ENCODE data around the gene SH2D6. TPM values are rescaled to one million over a fixed set of nuclear protein-coding genes. Genes with fewer than 3 reads are reported as not detected.

Gene SH2D6
- total and polyA plus RNA-seq, 2 donors (not counting 1 experiment from before 2014, with no cell fraction given), result 0.27 to 1.6 TPM

DNA sequence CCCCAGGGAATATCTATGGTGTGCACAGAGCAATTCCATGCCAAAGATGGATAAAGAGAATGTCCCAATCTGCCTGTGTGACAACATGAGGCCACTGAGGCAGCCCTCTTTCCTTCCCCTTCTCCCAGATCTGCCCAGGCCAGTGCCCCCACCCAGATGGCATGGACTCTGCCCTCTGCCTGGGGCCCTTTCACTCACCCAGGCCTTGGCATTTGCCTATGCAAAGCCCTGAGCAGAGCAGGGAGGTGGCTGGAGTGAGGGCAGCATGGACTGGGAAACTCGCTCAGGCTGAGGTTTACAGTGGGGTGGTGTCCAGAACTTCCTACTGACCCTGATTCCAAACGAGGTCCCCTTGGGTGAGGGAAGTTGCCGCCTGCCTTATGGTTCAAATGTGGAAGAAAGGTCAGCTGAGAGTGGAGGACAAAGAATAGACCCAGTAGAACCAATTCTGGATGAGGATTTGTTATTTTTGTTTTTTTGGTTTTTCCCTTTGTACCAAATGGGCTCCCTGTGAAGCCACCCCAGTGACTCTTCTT, 8.9 kb downstream of the SH2D6 start:
- CTCF ChIA-PET, result interaction anchor here (1.2 kb wide), 1 partner anchor 125 kb away, joined by 3 read pairs; no protein-coding TSS in a partner anchor

DNA sequence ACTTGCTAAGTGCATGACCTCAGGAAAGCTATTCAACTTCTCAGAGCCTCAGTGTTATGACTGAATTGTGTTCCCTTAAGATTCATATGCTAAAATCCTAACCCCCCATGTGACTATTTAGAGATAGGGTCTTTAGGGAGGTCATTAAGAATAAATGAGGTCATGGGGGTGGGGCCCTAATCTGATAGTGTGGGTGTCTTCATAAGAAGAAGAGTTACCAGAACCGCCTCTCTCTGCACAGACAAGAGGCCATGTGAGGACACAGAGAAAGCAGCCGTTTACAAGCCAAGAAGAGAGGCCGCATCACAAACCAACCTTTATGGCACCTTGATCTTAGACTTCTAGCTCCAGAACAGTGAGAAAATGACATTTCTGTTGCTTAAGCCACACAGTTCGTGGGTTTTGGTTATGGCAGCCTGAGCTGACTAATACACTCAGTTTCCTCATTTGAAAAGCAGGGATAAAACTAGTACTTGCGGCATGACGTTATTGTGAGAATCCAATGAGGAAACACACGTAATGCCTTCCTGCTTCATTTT, 9.9 kb downstream of the SH2D6 start:
- no peaks in the 10 kb centered on the region for H3K79me2 ChIP-seq (ENCODE audit: control insufficient read depth, insufficient read depth, low read length)
- H3K27ac Mint-ChIP-seq, result no peak overlapping the region
- H2AFZ ChIP-seq (ENCODE audit: insufficient read depth, low read depth, low read length, poor library complexity, severe bottlenecking), result no peak overlapping the region
- DNase-seq (no peak), ATAC-seq (ENCODE audit: low read depth) (no peak)
- 82% methylated on average over 6 of the region's 7 CpGs for WGBS (ENCODE audit: insufficient coverage)
- no peaks in the 10 kb centered on the region for H3K9me3 Mint-ChIP-seq (ENCODE audit: insufficient read depth)
- H3K4me2 ChIP-seq (replicated peaks; ENCODE audit: low read depth, low read length, poor library complexity, severe bottlenecking), result no peak overlapping the region
- H3K27me3 Mint-ChIP-seq, result no peaks in the 10 kb centered on the region
- no peaks in the 10 kb centered on the region for H3K27me3 ChIP-seq (replicated peaks in 1 of 4; ENCODE audit: control extremely low read depth in 1 of 4, control insufficient read depth in 3 of 4, insufficient read depth in 4 of 4, low read length in 3 of 4)
- H3K4me1 ChIP-seq (ENCODE audit: control insufficient read depth in 2 of 2, insufficient read depth in 2 of 2, low read length in 2 of 2), result no peaks in the 10 kb centered on the region
- no peak overlapping the region for H3K4me3 ChIP-seq (ENCODE audit: control extremely low read depth in 1 of 5, extremely low read depth in 1 of 5, insufficient read depth in 1 of 5, low read depth in 2 of 5, low read length in 4 of 5)
- no peak for TF ChIP-seq EZH2 (IDR thresholded peaks at IDR 0.05; ENCODE audit: borderline replicate concordance, insufficient read depth, low read depth, low read length, poor library complexity, severe bottlenecking)
- TF ChIP-seq, protein P1, sequence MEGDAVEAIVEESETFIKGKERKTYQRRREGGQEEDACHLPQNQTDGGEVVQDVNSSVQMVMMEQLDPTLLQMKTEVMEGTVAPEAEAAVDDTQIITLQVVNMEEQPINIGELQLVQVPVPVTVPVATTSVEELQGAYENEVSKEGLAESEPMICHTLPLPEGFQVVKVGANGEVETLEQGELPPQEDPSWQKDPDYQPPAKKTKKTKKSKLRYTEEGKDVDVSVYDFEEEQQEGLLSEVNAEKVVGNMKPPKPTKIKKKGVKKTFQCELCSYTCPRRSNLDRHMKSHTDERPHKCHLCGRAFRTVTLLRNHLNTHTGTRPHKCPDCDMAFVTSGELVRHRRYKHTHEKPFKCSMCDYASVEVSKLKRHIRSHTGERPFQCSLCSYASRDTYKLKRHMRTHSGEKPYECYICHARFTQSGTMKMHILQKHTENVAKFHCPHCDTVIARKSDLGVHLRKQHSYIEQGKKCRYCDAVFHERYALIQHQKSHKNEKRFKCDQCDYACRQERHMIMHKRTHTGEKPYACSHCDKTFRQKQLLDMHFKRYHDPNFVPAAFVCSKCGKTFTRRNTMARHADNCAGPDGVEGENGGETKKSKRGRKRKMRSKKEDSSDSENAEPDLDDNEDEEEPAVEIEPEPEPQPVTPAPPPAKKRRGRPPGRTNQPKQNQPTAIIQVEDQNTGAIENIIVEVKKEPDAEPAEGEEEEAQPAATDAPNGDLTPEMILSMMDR (IDR thresholded peaks at IDR 0.05), result no peak
- H3K27ac ChIP-seq (ENCODE audit: low read length in 2 of 2), result no peak overlapping the region
- H3K9ac ChIP-seq (ENCODE audit: low read length), result no peak overlapping the region
- H3K4me1 Mint-ChIP-seq, result no peaks in the 10 kb centered on the region
- H4K20me1 ChIP-seq (ENCODE audit: control insufficient read depth, insufficient read depth, low read length, poor library complexity, severe bottlenecking), result no peaks in the 10 kb centered on the region
- POLR2A ChIA-PET, result interaction anchor here (1.4 kb wide), 1 partner anchor 9 kb away, joined by 4 read pairs; no protein-coding TSS in a partner anchor
- H3K9me3 ChIP-seq (ENCODE audit: control extremely low read depth in 1 of 3, control insufficient read depth in 2 of 3, insufficient read depth in 1 of 3, low read length in 2 of 3), result no peaks in the 10 kb centered on the region
- H3K4me3 Mint-ChIP-seq, result no peak overlapping the region
- H3K36me3 ChIP-seq (replicated peaks in 1 of 2; ENCODE audit: control extremely low read depth in 1 of 2, control insufficient read depth in 1 of 2, extremely low read depth in 1 of 2, insufficient read depth in 2 of 2, low read length in 1 of 2), result no peaks in the 10 kb centered on the region
- intact Hi-C loops (cut with micrococcal nuclease), result no loop called here
- CTCF ChIA-PET, result interaction anchor here (0.6 to 1.3 kb wide), 3 partner anchors 86 to 124 kb away, joined by 3 to 5 read pairs (median 3); no protein-coding TSS in a partner anchor

More for the DNA sequence above, 8.9 kb downstream of the SH2D6 start:
- ATAC-seq (ENCODE audit: low read depth) (no peak), DNase-seq (no peak)
- Histone ChIP-seq H3K36me3 (replicated peaks in 1 of 2; ENCODE audit: control extremely low read depth in 1 of 2, control insufficient read depth in 1 of 2, extremely low read depth in 1 of 2, insufficient read depth in 2 of 2, low read length in 1 of 2) (no peaks in the 10 kb centered on the region), H3K4me3 (ENCODE audit: control extremely low read depth in 1 of 5, extremely low read depth in 1 of 5, insufficient read depth in 1 of 5, low read depth in 2 of 5, low read length in 4 of 5) (no peak overlapping the region), H3K4me1 (ENCODE audit: control insufficient read depth in 2 of 2, insufficient read depth in 2 of 2, low read length in 2 of 2) (no peaks in the 10 kb centered on the region), H3K79me2 (ENCODE audit: control insufficient read depth, insufficient read depth, low read length) (no peaks in the 10 kb centered on the region), H3K27me3 (replicated peaks in 1 of 4; ENCODE audit: control extremely low read depth in 1 of 4, control insufficient read depth in 3 of 4, insufficient read depth in 4 of 4, low read length in 3 of 4) (no peaks in the 10 kb centered on the region), H4K20me1 (ENCODE audit: control insufficient read depth, insufficient read depth, low read length, poor library complexity, severe bottlenecking) (no peaks in the 10 kb centered on the region), H2AFZ (ENCODE audit: insufficient read depth, low read depth, low read length, poor library complexity, severe bottlenecking) (no peak overlapping the region), H3K4me2 (replicated peaks; ENCODE audit: low read depth, low read length, poor library complexity, severe bottlenecking) (no peak overlapping the region), H3K27ac (ENCODE audit: low read length in 2 of 2) (no peak overlapping the region), H3K9me3 (ENCODE audit: control extremely low read depth in 1 of 3, control insufficient read depth in 2 of 3, insufficient read depth in 1 of 3, low read length in 2 of 3) (no peaks in the 10 kb centered on the region), H3K9ac (ENCODE audit: low read length) (no peak overlapping the region)
- TF ChIP-seq, protein P1 (IDR thresholded peaks at IDR 0.05), result no peak
- WGBS (ENCODE audit: insufficient coverage), result 79% methylated on average over 3 of the region's 3 CpGs
- Mint-ChIP-seq H3K27ac (no peak overlapping the region), H3K9me3 (ENCODE audit: insufficient read depth) (no peaks in the 10 kb centered on the region), H3K27me3 (no peaks in the 10 kb centered on the region), H3K4me1 (no peaks in the 10 kb centered on the region), H3K4me3 (no peak overlapping the region)
- intact Hi-C loops (cut with micrococcal nuclease), result no loop called here
- POLR2A ChIA-PET, result interaction anchor here (0.6 kb wide), 2 partner anchors 35 to 136 kb away, joined by 3 to 6 read pairs; no protein-coding TSS in a partner anchor

All from B cell (primary cell).